Activated CD8-positive, alpha-beta T cell treated with anti-CD3 and anti-CD28 coated beads for 36 hours (primary cell): ENCODE results near the gene ZFAND2B. TPM values are rescaled to one million over a fixed set of nuclear protein-coding genes. Genes with fewer than 3 reads are reported as not detected.

ENCODE experiments used
- total RNA-seq, 2 experiments: library from RNA; stranded (reverse); gene quantifications; one replicate each; pipeline ENCODE4 v1.2.3, GENCODE V29; 2021

Gene ZFAND2B
- total RNA-seq, 2 experiments from 2014 or later, result 31.3 to 33.3 TPM

Other genes starting within 250 kb of the ZFAND2B start
- gene CDK5R2, start 247.1 kb upstream of the ZFAND2B start, total RNA-seq, result not detected
- gene FEV, start 221.6 kb upstream of the ZFAND2B start, total RNA-seq, result not detected
- not detected for gene CRYBA2, start 213.4 kb upstream of the ZFAND2B start, total RNA-seq
- gene CFAP65, start 165.3 kb upstream of the ZFAND2B start, total RNA-seq, result not detected
- not detected for gene IHH, start 145.9 kb upstream of the ZFAND2B start, total RNA-seq
- 10 to 100 TPM; 22.4 to 26.3 TPM for gene NHEJ1, start 46.0 kb upstream of the ZFAND2B start, total RNA-seq
- gene SLC23A3, start 36.8 kb upstream of the ZFAND2B start, total RNA-seq, result 1 to 10 TPM; 1.1 to 1.6 TPM
- gene CNPPD1, start 29.9 kb upstream of the ZFAND2B start, total RNA-seq, result 10 to 100 TPM; 38.6 to 38.7 TPM
- gene RETREG2, start 28.5 kb upstream of the ZFAND2B start, total RNA-seq, result 10 to 100 TPM; 63.8 to 67.8 TPM
- 10 to 100 TPM; 32.3 to 35.7 TPM for gene ABCB6, start 12.2 kb downstream of the ZFAND2B start, total RNA-seq
- gene ATG9A, start 22.9 kb downstream of the ZFAND2B start, total RNA-seq, result 10 to 100 TPM; 54.8 to 58.7 TPM
- 100 to 1,000 TPM; 216 to 217 TPM for gene ANKZF1, start 23.0 kb downstream of the ZFAND2B start, total RNA-seq
- gene GLB1L, start 38.7 kb downstream of the ZFAND2B start, total RNA-seq, result 1 to 10 TPM; 1.2 to 2.8 TPM
- 10 to 100 TPM; 34.4 to 35.4 TPM for gene STK16, start 38.7 kb downstream of the ZFAND2B start, total RNA-seq
- gene TUBA4B, start 46.5 kb downstream of the ZFAND2B start, total RNA-seq, result not detected
- gene TUBA4A, start 47.1 kb downstream of the ZFAND2B start, total RNA-seq, result 100 to 1,000 TPM; 226 TPM
- 10 to 100 TPM; 61.8 to 63.3 TPM for gene DNAJB2, start 72.6 kb downstream of the ZFAND2B start, total RNA-seq
- 1 to 10 TPM in 1 of 2 experiments, under 1 TPM in 1; 0.92 to 1.1 TPM for gene PTPRN, start 102.6 kb downstream of the ZFAND2B start, total RNA-seq
- gene RESP18, start 126.0 kb downstream of the ZFAND2B start, total RNA-seq, result not detected
- gene DNPEP, start 181.1 kb downstream of the ZFAND2B start, total RNA-seq, result 100 to 1,000 TPM; 112 to 113 TPM
- gene DES, start 211.6 kb downstream of the ZFAND2B start, total RNA-seq, result not detected
- gene SPEG, start 228.1 kb downstream of the ZFAND2B start, total RNA-seq, result 1 to 10 TPM; 2.1 to 2.3 TPM